KG1 (cell line): Measurements from ENCODE around the gene FRS3.

Experiments used
- DNase-seq: peaks from one replicate; lab custom pipeline; 2025; lab: John Stamatoyannopoulos, UW

The FRS3 gene

DNA sequence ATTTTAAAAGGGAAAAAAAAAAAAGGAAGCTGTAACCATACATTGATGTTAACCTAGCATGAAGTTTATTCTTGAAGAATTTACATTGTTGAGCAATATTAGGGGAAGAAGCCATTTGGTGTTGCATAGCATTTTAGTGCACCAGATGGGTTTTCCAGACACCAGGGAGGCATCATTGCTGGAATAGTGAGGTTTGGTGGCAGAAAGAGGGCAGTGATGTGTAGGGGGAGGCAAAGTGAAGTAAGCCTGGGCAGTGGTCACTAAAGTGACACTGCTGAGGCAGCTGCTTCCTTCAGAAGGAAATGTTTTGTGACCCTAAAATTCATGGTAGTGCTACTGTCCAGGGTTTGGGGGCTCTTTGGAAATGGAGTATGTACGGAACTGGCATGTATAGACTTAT lies 10.3 kb upstream of the FRS3 start:
- no peak for DNase-seq

DNA sequence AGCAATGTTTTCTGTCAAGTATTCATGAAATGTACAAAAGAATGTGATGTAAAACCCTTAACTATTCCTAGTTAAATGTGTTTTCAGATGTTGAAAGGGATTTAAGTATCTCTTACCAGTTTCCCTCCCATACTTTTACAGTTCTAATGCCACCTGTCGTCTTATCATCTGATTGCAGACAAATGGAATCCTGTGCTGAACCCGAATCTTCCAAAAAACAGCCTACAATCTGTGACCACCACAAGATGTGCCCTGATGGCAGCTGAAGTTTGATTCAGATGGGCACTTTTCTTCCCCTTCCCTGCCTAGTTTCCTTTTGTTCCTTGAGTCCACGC lies 9.7 kb upstream of the FRS3 start:
- DNase-seq = no peak

DNA sequence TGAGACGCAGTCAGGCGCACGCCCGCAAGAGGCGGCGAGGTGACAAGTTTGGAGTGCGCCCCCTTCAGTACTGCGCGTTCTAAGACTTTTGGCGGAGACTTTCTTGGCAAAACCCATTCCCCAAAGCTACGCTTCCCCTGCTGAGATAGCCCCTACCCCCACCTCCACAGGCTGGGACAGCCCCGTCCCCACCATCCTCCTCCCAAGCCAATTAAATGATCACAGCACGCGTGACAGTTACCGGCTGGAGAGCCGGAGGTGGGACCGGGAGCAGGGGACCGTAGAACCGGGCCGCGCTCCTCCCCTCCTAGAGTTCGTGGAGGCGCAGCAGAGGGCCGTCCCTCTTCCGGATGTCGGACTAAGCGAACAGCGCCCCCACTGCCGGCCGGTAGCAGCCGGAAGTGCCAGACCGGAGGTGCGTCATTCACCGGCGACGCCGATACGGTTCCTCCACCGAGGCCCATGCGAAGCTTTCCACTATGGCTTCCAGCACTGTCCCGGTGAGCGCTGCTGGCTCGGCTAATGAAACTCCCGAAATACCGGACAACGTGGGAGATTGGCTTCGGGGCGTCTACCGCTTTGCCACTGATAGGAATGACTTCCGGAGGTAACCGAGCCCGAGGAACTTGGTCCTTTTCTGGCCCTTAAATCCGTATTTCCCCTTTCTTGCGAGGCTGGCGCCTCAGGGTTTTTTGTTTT lies 7.7 kb upstream of the FRS3 start, which contains the start of gene TOMM6:
Gene TOMM6, plus strand, starts transcription at position 476 of the 699 bp plus-strand sequence. Its CDS starts 4 bp downstream, at position 480.
- peak; percentile 93 for DNase-seq

- DNase-seq = peak; percentile 79
Observed at GRCh38 chr6:41786451-41787218, 6.9 kb upstream of the FRS3 start.

DNA sequence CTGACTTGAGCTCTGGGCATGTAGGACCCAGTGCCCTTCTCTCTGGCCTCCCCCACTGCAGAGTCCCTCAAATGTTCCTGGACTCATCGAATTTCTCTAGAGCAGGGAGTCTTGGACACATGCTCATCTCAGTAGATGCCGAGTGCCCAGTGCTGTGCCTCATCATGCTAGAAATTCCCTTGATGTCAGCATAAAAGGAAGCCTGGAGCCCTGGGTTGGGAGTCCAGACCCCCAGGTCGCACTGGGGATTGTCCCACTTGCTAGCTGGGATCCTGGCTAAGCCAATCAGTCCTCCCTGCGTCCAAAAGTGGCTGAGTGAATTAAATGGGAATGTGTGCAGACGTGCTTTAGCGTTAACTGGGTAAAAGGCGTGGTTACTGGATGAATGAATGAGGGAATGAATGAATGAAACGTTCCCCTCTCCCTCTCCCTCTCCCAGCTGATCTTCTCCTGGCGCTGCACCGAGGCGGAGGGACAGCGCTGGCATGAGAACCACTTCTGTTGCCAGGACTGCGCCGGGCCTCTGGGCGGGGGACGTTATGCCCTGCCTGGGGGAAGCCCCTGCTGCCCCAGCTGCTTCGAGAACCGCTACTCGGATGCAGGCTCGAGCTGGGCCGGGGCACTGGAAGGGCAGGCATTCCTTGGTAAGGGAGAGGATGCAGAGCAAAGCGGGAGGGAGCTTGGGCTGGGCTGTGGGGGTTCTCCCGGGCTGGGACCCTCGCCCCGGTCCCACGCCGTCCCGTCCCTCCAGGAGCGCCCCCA lies 6.2 kb upstream of the FRS3 start:
- DNase-seq = no peak

GRCh38 chr6:41785254-41785653 lies 5.6 kb upstream of the FRS3 start:
- DNase-seq = no peak

GRCh38 chr6:41784581-41785171 lies 5.0 kb upstream of the FRS3 start:
- DNase-seq = no peak

DNA sequence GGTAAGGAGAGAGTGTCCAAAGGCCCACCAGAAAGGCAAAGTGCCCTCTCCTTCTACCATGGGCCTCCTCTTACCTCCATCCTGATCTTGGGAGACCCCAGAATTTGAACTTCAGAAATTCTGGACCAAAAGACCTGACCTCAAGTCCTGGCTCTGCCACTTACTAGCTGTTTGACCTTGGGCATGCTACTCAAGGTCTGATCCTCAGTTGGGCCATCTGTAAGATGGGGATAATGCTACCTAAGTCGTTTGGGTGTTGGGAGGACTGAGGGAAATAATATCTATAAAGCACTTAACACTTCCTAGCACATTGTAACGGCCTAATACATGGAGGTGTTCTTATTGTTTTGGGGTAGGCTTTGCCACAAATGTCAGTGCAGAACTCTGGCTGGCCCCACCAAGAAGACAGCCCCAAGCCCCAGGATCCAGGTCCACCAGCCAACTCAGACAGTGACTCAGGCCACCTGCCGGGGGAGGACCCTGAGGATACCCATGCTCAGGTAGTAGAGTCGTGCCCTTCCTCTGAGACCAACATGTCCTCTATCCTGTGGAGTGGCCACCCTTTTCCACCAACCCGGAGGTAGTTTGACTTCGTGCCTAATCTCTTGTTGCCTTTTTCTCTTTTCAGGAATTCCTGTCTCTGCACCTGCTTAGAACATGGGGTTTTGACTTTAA lies 3.5 kb upstream of the FRS3 start:
- no peak for DNase-seq

GRCh38 chr6:41781366-41781730 lies 1.6 kb upstream of the FRS3 start:
- no peak for DNase-seq

DNA sequence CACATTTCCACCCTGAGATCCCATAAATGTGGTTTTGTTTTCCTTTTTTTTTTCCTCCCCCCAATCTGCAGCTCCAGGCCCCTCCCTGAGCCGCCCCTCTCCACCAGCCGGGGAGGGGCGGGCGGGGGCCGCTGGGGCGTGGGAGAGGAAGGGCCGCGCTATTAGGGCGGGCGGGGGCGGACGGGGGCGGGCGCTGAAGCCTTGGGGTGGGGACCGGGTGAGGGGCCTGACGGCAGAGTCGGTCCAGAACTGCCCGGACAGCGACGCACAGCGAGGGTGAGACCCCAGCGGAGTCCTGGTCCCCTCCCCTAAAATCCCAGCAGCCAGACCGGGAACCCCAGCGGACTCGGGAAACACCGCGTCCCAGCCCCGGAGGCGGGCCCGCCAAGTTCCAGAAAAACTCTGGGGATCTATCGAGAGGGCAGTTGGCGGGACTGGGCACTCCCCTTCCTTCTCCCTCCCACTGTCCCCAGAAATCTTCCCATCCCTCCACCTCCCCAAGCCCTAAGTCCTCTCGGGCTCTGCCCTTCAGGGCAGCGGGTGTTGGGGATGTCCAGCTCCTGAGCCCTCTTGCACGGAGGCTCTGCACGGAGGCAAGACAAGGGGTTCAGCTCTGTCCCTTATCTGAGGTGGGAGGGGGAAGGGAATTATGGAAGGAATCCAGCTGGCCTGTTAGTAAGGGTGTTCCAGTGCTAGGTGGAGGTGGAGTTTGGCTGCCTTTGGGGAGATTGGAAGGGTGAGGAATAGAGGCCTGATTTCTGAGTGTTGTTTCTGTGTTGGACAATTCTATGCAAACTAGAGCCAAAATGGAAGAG lies 1.1 kb upstream of the FRS3 start, which contains the start of gene PRICKLE4:
Gene PRICKLE4, plus strand, starts transcription at position 232 of the 815 bp plus-strand sequence. CDS start 2,692 bp downstream, outside the sequence.
- no peak for DNase-seq

DNA sequence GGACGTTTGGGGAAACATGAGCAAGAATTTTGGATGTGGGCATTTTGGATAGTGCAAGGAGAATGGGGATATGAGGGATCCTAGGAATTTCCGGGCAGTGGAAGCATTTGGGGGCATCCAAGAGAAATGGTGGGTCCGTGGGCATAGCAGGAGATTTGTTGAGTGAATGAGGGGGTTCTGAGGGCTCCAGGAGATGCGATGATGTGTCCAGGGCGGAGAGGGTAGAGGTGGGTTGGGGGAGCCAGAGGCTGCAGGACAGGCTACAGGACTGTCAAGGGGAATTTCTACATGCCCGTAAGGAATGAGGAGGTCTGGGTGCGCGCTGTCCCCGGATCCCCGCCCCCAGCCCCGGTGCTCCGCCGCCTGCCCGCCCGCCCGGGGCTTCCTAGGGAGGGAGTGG lies 364 bp downstream of the FRS3 start:
- no peak for DNase-seq

DNA sequence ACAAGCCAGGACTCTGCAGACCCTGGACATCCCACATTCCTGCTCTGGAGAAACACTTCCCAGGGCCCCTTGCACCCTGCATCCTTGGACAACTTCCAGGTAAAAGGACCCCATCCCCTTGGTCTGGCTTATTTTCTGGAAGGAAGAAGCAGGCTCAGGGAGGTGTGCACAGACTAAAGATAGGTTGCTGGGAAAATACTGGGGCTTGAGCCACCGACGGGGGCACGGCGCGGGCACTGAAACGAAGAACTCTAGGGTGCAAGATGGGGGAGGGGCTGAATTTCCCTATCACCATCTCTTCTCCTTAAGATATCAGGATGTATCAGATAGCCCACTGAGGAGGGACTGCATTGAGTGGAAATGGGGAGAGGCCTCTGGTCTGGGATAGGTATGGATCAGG lies 805 bp downstream of the FRS3 start:
- DNase-seq = no peak

DNA sequence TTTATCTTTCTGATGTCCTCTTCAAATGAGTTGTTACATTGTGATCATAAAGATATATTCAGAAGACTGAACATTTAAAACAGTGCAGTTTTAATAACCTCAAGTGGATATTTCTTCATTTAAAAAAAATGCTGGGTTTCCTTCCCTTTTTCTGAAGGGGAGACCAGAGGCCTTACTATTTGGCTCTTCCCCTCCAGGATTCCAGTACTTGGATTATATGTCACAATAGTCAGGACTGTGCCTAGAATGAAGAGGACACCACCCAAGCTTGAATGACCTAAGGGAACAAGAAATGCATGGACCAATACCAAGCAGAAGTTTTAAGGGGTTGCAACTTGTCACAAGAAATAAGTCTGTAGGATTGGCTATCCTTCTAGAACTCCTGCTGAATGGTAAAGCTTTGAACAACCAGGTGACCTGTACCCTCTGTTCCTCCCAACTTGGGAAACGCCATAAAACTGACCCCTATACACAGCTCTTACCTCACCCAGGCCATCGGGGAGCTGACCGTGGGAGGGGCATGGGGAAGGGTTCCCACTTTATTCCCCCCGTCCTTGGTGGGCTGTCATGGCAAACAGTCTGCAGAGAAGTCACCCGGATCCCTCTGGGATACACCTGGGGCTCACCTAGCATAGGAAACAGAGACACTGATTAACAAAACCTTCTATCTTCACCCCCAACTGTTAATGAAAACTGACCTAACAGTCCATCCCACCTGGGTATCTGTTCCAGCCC lies 2.0 kb downstream of the FRS3 start:
- no peak for DNase-seq

- DNase-seq = no peak
Observed at GRCh38 chr6:41775293-41775882, 4.3 kb downstream of the FRS3 start.

DNA sequence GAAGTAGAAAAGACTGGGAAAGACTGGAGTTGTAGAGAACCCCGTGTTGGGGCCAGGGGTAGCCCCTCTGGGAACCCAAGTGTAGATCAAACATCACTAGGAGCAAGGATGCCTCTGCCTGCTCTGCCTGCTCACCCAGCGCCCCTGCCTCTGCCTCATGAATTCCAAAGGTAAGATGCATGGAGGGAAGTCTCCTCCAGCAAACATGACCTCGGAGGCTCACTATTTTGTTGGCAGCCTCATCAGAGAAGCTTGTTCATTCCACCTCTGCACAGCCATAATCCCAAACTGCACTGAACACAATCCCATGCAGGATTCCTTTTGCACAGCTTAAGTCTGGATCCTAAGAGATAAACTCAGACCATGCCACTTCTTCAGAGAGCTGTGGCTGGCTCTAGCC lies 4.9 kb downstream of the FRS3 start:
- no peak for DNase-seq

DNA sequence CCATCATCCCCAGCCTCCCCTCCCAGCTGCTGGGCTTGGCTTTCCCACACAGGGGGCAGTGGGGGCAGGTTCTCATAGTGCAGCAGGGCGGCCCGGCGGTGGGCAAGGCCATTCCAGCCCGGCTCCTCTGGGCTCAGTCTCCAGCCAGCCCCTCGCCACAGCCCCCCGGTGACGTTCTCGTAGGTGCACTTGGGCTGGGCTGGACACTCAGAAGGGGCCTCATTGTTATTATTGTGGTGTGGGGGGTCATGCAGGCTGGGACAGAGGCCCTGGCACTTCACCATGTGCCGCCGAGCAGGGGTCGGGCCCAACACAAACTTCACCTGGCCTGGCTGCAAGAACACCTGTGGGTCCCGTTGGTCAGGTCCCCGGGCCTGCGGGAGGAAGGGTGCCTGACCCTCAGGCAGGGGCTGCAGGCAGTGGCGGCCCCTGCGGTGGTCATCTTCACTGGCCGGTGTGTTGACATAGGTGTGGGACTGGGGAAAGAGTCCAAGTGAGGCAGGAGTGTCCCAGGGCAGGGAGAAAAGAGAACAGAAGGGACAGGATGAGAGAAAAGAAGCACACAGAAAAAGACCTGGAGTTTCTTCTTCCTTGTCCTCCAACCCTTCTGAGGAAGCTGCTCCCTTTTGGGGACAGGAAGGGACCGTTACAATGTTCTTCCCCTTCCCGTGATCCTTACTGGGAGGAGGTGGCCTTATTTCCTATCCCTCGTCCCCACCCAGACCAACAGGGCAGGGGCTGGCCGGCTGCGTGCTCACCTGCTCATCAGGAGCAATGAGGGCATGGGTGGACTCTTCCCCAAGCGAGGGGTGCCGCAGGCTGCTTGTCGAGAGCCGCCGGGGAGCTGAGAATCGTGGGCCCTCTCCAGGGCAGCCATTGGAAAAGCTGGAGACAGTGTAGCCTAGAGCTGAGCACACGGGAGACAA lies 8.4 kb downstream of the FRS3 start:
- no peak for DNase-seq

DNA sequence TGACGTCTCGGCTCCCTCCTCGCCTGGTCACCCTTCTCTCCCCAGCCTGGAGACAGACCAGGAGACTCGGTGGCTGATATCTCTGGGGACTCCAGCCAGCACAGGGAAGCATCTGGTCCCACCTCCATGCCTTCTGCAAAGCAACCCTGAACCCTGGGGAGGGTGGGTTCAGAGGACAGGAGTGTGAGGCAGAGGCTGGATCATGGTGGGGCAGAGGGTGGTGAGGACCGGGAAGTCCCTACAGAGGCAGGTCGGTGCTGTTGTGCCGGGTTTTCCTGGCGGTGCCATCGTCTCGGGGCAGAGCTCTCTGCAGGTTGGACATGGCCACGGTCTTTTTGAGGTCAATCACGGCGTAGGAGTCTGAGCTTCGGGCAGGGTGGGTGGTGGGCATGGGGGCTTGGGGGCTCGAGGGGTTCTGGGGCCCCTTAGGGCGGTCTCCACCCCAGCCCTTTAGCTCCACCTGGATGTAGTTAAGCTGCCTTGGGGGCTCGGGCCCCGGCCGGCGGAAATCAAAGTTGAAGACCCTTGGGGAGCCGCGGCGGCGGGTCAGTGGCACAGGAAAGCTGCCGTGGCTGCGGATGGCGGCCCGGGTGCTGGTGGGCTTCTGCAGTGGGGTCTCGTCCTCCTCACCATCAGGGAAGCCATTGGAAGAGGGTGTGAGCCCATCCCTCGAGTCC lies 9.2 kb downstream of the FRS3 start:
- DNase-seq = no peak

- no peak for DNase-seq
Observed at GRCh38 chr6:41769376-41769775, 10.3 kb downstream of the FRS3 start.
